GM21723 (cell line): ENCODE results near the gene HDLBP.
"Not testable (repeated sequence)": the region's sequence is repeated elsewhere in the genome, so short reads cannot be mapped to it uniquely, and the experiment has no call there.

ENCODE experiments used
- ATAC-seq: cut with Tn5 transposase; IDR thresholded peaks from one replicate; pipeline ENCODE4 v1.9.1; 2021; ENCODE audit warnings: mild to moderate bottlenecking, moderate library complexity; ENCODE audit not compliant: unreplicated experiment

The HDLBP gene

DNA sequence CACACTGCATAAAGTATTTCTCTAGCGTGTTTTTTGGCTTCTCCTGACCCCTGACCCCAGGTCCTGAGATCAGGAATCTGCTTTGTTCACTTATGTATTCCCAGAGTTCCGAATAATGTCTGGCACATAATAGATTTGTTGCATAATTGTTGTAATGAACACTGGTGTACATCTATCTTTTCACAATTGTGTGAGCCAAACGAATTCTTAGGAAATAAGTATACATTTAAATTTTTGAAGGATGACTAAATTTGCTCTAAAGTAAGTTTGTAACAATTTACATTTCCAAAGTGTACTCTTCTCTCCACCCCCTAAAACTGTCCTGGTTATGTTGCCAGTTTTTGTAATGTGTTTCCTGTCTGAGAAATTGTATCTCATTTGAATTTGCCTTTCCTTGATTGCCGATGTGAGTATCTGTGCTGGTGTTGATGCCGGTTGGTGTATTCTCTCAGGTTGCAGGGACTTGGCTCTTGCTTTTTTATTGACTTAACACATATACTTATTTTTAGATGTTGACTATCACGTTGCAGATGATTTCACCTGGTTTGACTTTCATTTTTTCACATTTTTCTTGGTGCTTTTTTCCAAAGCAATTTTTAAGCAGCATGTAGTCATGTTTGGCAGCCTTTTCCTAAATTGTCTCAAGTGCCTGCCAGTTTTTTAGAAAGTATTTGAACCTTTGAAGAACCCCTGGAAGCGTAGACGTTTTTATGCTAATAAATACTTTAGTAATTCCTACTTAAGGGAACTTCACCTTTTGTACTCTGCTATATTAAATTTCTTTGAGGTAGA lies 24.6 kb upstream of the HDLBP start:
- ATAC-seq: no peak

- no peak for ATAC-seq
Observed at GRCh38 chr2:241334813-241335212, 19.3 kb upstream of the HDLBP start.

DNA sequence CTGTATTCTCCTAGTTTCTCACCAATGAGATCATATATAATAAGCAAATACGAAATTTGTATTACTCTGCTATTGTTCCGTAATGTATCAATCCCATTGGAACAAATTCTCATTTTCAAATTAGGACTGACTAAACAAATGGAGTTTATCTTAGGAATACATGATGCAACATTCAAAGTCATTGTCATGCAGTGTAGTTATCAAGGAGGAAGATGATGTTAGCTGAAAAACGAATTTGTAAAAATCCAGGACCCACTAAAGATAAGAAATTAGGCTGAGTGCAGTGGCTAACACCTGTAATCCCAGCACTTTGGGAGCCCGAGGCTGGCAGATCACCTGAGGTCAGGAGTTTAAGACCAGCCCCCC lies 15.1 kb upstream of the HDLBP start:
- no peak for ATAC-seq

DNA sequence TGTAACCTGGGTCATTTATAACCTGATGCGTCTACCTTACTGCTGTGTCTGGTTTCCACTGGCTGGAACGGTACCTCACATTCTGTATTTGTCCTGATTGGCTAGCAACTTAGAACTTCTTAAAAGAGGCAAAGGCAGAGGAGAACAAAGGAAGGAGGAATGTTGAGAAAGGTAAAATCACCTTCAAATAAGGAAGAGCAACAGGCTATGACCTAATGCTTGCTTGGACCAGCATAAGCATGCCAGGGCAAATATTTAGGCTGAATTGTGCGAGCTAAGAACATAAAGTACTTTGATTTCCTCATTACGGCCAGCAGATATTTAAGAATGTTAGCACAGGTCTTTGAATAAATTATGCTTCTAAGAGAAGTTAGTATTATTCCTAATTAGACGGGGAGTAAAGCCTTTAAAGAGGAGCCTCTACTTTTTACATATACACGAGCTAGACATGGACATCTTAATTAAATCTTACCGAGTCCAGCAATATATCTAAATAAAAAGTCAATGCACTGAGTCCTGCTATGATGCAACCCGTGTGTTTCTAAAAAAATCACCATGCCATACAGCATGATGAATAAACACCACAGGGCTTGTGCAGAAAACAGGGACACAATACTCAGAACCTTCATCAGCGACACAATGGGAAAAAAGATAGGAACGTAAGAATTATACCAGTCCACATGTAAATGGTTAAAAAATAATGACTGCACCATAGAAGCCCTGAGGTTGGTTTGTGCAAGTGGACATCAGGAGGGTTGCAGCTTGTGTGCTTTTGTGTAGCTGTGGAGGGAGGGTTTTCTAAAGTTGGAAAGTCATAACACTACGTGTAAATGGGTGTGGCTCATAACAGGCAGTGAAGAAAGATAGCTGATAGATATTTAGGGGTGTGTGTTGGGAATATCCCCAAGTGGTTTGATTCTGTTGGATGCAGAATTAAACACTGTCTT lies 14.5 kb upstream of the HDLBP start:
- no peak for ATAC-seq

GRCh38 chr2:241325257-241325656 lies 9.8 kb upstream of the HDLBP start:
- no peak for ATAC-seq

DNA sequence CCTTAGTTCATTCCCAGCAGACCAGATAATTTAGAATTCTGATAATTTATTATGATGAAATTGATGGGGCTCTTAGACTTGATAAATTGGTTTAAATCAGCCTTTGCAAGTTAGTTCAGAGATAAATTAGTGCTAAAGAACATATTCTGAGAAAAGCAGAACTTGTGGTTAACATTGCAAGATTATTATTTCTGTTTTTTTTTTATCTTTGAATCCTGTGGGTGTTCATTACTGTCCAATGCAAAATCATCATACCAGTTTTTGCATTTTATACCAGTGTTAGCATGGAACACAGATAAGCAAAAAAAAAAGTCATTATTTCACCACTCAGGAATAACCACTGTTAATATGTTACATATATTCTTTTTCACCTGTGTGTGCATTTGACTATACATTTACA lies 9.3 kb upstream of the HDLBP start:
- no peak for ATAC-seq

- ATAC-seq: no peak
Observed at GRCh38 chr2:241323778-241324177, 8.3 kb upstream of the HDLBP start.

DNA sequence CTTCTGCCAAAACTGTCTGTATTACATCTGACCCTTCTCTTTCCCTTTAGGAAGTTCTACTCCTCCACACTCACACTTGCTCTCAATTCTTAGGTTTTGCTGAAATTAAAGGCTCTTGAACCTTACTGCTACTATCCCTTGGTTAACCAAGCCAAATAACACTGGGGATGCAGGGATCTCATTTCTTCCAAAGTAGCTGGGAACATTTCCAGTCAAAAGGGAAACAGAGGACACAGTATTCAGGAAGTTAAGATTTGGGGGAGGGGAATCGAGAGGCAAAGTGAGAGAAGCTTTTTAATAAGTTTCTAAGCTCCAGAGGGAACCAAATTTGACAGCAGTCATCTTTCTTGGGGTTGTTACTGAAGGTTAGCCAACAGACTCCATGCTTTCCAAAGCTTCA lies 6.4 kb upstream of the HDLBP start:
- no peak for ATAC-seq

GRCh38 chr2:241321033-241321432 lies 5.6 kb upstream of the HDLBP start:
- no peak for ATAC-seq

DNA sequence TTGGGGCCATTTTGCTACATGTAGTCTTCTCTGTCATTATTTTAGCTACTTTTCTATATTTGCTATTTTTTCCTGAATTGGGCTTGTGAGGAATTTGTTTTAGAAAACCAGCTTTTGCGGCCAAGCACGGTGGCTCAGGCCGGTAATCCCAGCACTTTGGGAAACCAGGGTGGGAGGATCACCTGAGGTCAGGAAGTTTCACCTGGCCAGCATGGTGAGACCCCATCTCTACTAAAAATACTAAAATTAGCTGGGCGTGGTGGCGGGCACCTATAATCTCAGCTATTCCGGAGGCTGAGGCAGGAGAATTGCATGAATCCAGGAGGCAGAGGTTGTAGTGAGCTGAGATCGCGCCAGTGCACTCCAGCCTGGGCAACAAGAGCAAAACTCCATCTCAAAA lies 4.9 kb upstream of the HDLBP start:
- no peak for ATAC-seq

- ATAC-seq: not testable (repeated sequence)
Observed at GRCh38 chr2:241318830-241319229, 3.4 kb upstream of the HDLBP start.

DNA sequence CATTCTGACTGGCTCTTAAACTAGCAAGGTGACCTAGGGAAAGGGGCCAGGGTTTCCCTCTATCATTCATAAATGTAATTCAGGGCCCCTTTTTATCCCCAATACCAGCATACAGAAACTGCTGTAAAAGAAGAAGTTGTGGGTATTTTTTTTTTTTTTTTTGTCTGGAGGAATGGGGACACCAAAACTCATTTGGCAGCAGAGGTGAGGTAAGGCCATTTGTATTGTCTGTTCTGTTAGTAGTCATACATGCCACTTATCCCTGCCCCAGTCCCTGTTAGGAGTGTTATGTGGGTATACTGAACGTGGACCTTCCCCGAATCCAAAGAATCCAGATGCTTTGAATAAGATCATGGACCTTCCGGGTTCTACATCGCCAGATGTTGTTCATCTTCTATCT lies 1.9 kb upstream of the HDLBP start:
- ATAC-seq: no peak

- no peak for ATAC-seq
Observed at GRCh38 chr2:241316825-241317224, 1.4 kb upstream of the HDLBP start.

DNA sequence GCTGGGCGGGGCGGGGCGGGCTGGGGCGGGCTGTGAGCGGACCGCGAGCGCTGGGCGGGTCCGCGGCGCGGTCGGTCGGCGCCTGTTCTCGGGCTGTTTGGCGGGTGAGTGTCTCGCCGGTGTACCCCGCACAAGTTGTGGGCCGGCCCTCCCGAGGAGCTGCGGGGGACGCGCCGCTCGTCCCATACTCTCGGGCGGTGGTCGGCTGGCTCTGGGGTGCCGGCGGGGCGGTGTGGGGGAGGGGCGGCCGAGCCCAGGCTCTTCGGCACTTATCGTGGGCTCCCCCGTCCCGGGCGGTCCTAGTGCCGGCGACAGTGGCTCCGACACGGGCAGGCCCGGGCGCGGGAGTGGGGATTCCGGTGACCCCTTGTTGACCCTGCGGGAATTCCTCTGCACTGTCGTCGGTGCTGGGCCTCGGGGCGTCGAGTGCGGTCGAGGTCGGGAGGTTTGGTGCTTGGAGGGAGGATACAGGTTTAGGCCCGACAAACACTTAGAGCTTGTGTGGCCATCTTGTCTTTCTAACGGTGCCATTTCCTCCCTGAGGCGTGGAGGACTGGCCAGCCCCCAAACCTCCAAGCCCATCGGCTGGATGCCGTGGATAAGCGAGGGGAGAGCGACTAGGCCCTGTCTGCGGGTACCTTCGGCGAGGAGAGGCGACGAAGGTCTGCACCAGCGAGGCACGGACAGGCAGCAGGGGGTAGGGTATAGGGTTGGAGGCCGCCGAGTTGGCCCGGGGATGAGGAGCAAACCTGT lies 583 bp upstream of the HDLBP start, which contains the start of gene SEPTIN2:
TSS of gene SEPTIN2 (plus strand) at position 47 of the 753 bp plus-strand sequence. CDS start 8,308 bp downstream, outside the sequence.
- peak; percentile 43 for ATAC-seq

DNA sequence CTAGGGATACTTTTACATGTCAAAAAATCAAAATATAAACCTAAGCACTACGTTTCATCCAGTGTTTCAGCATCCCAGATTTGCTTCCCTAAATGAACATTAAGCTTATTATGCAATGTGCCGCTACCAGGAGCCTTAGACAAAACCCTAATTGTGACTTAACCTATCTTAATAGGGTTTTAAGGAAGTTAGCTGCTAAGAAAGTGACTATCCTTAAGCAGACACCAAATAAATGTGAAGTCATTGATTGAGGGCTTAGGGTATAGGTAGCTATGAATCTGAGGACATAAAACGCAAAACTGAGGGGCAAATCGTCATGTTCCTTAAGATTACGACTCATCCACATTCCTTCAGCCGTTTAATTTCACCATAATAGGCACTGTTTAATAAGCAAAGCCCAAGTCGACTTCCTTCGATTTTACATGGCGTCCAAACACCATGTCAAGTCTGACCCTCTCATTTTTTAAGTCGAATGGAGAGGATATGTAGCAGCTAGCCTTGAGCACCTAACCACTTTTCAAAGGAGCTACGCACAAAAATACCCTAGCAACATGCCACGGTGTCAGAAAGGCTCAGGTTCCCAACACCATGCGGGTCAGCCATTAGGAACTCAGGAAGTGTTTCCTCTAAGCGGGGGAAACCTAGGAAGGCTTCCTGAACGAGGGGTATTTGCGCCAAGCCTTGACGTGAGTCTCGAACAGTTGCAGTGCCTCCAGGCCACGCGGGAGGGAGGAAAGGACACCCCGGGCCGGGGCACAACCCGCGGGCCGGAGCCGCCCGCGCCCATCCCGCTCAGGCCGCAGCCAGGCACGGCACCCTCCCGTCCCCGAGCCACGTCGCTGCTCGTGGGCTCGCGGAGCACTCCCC lies 1.0 kb downstream of the HDLBP start:
- no peak for ATAC-seq

DNA sequence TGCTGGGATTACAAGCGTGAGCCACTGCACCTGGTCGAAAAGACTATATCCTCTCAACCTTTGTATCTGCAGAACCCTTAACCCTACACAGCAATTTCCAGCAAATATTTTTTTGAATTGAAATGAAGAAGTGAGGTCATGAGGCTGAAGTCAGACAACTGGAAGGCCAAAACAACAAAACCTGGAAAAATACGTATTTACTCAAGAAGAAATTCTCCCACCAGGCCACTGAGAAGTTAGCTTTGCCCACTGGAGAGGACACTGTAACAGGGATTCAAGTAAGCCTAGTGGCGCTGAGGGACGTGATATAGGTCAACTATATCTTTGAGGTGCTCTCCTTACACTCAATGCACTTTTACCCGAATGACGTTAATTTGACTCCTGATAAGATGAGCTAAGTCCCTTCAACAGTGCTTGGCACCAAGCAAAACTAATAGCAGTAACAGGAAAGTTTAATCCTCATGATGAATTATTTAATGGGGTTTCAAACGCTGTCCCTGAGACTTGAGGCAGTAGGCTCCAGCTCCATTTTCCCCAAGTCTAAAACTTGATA lies 1.9 kb downstream of the HDLBP start:
- no peak for ATAC-seq

DNA sequence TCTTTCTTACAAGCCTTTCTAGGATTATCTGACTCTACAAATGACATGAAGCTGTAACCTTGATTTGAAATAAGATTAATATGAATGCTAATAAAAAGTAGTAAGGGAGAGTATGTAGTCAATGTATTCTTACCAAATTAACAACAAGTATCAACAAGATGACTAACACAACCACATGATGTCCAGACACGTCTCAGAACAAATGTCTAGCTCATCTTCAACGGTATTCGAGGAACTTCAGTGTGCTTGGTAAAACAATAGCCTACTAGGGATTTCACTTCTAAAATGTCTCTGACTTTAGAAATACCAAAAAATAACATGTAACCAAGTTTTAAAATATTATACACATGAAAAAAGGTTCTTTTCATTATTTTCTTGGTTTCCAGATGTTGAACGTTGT lies 3.4 kb downstream of the HDLBP start:
- ATAC-seq: no peak

GRCh38 chr2:241310917-241311566 lies 4.4 kb downstream of the HDLBP start:
- no peak for ATAC-seq

- peak; percentile 52 for ATAC-seq
Observed at GRCh38 chr2:241309684-241310117, 5.8 kb downstream of the HDLBP start.
